ENCODE data around the gene NDUFV1. TPM values are rescaled to one million over a fixed set of nuclear protein-coding genes. Genes with fewer than 3 reads are reported as not detected.
A peak's percentile ranks its signal among the peaks of the same experiment; 100 is the strongest.

NDUFV1 gene
- total and polyA plus RNA-seq, 9 of the 15 experiments (the other 6 are each of a cell fraction or from before 2014, with no cell fraction given): 10.8 to 423 (median 209) TPM

- peak; percentile 78 for FAIRE-seq
- 3% methylated on average over 33 of the region's 81 CpGs for WGBS (ENCODE audit: insufficient coverage, low coverage, missing lambda C conversion rate)
- Histone ChIP-seq H3K36me3 (ENCODE audit: control insufficient read depth, insufficient read depth, low read length) (peaks cover 41% of the 10 kb centered on the region), H2AFZ (ENCODE audit: low read depth, low read length) (peak within 1 kb of the TSS; percentile 92), H3K9me1 (ENCODE audit: control insufficient read depth, insufficient read depth, low read length) (peaks cover 5% of the 10 kb centered on the region), H4K20me1 (replicated peaks; ENCODE audit: control insufficient read depth, insufficient read depth, low read length) (peaks cover 14% of the 10 kb centered on the region; the same call in 1 of the 2 replicates), H3K27ac (ENCODE audit: extremely low read depth, low read depth, low read length) (peak within 1 kb of the TSS; percentile 89), H3K4me2 (ENCODE audit: insufficient read depth, low read length) (peak within 1 kb of the TSS; percentile 87), H3K4me1 (replicated peaks in 1 of 2; ENCODE audit: control insufficient read depth in 2 of 2, insufficient read depth in 2 of 2, low read length in 2 of 2) (peaks cover 33 to 49% of the 10 kb centered on the region in 2 experiments), H3K27me3 (ENCODE audit: control insufficient read depth in 2 of 2, insufficient read depth in 2 of 2, low read length in 2 of 2) (no peaks in the 10 kb centered on the region), H3K9me3 (replicated peaks; ENCODE audit: control insufficient read depth, insufficient read depth, low read depth, low read length) (no peaks in the 10 kb centered on the region), H3K9ac (ENCODE audit: insufficient read depth in 1 of 2, low read depth in 2 of 2, low read length in 2 of 2) (peak within 1 kb of the TSS; percentile 89 to 99), H3K79me2 (ENCODE audit: control insufficient read depth, insufficient read depth, low read length) (peaks cover 43% of the 10 kb centered on the region), H3K4me3 (peak within 1 kb of the TSS; percentile 62)
- ChIA-PET CTCF (ENCODE audit: low intra/inter-chr PET ratio) (no interaction called here), POLR2A (interaction anchor here (0.6 to 2.8 kb wide), 15 partner anchors 9 to 182 kb away, joined by 3 to 21 read pairs (median 6); partner anchors contain the start of genes NUDT8 and PPP1CA)
- DNase-seq (ENCODE audit: extremely low read depth in 1 of 4, low spot score in 3 of 4): peak; percentile 94 to 96 (median 94)
- peak; percentile 95 for ATAC-seq
- in situ Hi-C loops (cut with MboI) (no loop called here), intact Hi-C loops (cut with micrococcal nuclease) (loop anchor here (1.0 to 5.0 kb wide), 5 partner anchors 22 to 231 kb away; partner anchors contain the start of genes CDK2AP2, PITPNM1, POLD4 and PPP1CA)
- no TSS peak for BruUV-seq (replicated peaks)
- TF ChIP-seq ZNF507 (tag; conservative IDR thresholded peaks at IDR 0.05): no peak
- TF ChIP-seq, protein P1, sequence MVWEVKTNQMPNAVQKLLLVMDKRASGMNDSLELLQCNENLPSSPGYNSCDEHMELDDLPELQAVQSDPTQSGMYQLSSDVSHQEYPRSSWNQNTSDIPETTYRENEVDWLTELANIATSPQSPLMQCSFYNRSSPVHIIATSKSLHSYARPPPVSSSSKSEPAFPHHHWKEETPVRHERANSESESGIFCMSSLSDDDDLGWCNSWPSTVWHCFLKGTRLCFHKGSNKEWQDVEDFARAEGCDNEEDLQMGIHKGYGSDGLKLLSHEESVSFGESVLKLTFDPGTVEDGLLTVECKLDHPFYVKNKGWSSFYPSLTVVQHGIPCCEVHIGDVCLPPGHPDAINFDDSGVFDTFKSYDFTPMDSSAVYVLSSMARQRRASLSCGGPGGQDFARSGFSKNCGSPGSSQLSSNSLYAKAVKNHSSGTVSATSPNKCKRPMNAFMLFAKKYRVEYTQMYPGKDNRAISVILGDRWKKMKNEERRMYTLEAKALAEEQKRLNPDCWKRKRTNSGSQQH (CRISPR knock-in tag; IDR thresholded peaks at IDR 0.05): no peak; the same call in 1 of the 2 replicates
- no peak for TF ChIP-seq ZNF778 (CRISPR knock-in tag; IDR thresholded peaks at IDR 0.05)
- no peak for TF ChIP-seq ZNF655 (CRISPR knock-in tag; IDR thresholded peaks at IDR 0.05)
- peak; percentile 33; the same call in 1 of the 2 replicates for TF ChIP-seq SIN3B (IDR thresholded peaks at IDR 0.05; ENCODE audit: low read depth)
- no peak for TF ChIP-seq MCM3 (IDR thresholded peaks at IDR 0.05)
- TF ChIP-seq SNRNP70 (optimal IDR thresholded peaks at IDR 0.05; ENCODE audit: low read depth, low read length): no peak
- no peak for TF ChIP-seq NR4A1 (CRISPR knock-in tag; IDR thresholded peaks at IDR 0.05)
- no peak for TF ChIP-seq NR4A1 (tag; IDR thresholded peaks at IDR 0.05)
- TF ChIP-seq NR2C2 (CRISPR knock-in tag; IDR thresholded peaks at IDR 0.05): no peak
- TF ChIP-seq NR2C2 (tag; IDR thresholded peaks at IDR 0.05): no peak
- TF ChIP-seq ZNF830 (CRISPR knock-in tag; IDR thresholded peaks at IDR 0.05): no peak
- no peak for TF ChIP-seq KDM1A (IDR thresholded peaks at IDR 0.05)
- TF ChIP-seq FOXK1 (CRISPR knock-in tag; IDR thresholded peaks at IDR 0.05; ENCODE audit: borderline replicate concordance): no peak
- no peak for TF ChIP-seq SRSF9 (IDR thresholded peaks at IDR 0.05; ENCODE audit: borderline replicate concordance, low read depth, low read length)
- 0 out of 2 replicates have a peak, but pooled peaks have one; percentile 21 for TF ChIP-seq KLF16 (IDR thresholded peaks at IDR 0.05)
- TF ChIP-seq, protein P2, sequence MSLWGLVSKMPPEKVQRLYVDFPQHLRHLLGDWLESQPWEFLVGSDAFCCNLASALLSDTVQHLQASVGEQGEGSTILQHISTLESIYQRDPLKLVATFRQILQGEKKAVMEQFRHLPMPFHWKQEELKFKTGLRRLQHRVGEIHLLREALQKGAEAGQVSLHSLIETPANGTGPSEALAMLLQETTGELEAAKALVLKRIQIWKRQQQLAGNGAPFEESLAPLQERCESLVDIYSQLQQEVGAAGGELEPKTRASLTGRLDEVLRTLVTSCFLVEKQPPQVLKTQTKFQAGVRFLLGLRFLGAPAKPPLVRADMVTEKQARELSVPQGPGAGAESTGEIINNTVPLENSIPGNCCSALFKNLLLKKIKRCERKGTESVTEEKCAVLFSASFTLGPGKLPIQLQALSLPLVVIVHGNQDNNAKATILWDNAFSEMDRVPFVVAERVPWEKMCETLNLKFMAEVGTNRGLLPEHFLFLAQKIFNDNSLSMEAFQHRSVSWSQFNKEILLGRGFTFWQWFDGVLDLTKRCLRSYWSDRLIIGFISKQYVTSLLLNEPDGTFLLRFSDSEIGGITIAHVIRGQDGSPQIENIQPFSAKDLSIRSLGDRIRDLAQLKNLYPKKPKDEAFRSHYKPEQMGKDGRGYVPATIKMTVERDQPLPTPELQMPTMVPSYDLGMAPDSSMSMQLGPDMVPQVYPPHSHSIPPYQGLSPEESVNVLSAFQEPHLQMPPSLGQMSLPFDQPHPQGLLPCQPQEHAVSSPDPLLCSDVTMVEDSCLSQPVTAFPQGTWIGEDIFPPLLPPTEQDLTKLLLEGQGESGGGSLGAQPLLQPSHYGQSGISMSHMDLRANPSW (CRISPR knock-in tag; IDR thresholded peaks at IDR 0.05): peak; percentile 73; the same call in 1 of the 2 replicates
These were observed 23.2 kb upstream of the NDUFV1 start, which contains the start of gene GSTP1 for GRCh38 chr11:67583247-67584204. GSTP1 (plus strand) TSS chr11:67583812; CDS start chr11:67583844, 32 bp downstream.
